Fibroblast of skin of right quadriceps (primary cell): ENCODE measurements around the gene MTCH1.
"Not testable (repeated sequence)": the region's sequence is repeated elsewhere in the genome, so short reads cannot be mapped to it uniquely, and the experiment has no call there.

Experiments used
- DNase-seq: peaks from one replicate; pipeline ENCODE4 v3.0.0-alpha.2; 2013

Gene MTCH1

DNA sequence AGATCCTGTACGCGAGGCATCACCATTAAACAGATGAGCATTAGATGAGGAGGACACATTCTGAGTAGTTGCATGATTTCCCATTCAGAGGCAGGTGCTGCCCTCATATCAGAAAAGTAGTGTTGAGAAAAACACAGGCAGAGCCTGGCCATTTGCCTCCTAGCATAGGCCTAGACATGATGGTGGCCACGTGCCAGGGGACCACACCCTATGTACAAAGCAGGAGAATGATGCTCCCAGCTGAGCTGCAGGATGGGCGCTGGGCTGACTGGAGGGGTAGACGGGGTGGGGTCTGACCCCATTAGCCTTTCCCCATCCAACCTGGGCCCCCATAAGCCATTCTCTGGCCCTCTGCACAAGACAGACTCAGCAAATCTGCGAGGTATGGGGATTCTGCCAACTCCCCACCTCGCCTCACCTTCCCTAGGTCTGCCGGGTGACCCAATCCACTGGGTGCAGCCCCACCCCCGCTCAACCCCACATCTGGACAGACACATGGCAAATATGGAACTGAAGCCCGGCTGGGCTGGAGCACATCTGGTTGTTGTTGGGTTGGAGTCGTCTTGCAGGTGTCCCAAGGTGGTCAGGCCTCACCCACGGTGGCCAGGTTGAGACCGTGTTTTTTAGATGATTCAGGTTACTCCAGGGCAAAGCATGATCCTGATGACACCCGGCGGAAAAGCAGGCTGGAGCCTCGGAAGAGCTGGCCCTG, 17.6 kb downstream of the MTCH1 start:
- DNase-seq, result no peak

- no peak for DNase-seq
Measured at GRCh38 chr6:36967757-36968156, 18.2 kb downstream of the MTCH1 start.

- DNase-seq, result no peak
Measured at GRCh38 chr6:36967301-36967700, 18.7 kb downstream of the MTCH1 start.

DNA sequence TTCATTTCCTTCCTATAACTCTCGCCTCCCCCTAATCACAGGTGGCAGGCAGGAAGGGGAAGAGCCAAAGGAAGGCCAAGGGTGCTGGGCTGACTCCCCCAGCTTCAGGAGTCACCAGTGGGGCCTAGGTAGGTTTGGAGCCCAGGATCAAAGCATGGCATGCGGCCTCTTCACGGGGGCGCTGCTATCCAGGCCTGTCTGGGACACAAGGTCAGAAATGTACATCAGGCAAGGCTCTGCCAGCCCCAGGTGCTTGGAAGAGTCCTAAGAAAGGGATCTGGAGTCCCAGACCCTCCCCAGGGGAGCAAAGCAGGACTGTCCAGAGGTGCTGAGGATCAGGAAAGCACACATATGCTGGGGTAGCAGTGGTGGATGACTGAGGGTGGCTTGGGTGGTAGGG, 21.1 kb downstream of the MTCH1 start:
- no peak for DNase-seq

DNA sequence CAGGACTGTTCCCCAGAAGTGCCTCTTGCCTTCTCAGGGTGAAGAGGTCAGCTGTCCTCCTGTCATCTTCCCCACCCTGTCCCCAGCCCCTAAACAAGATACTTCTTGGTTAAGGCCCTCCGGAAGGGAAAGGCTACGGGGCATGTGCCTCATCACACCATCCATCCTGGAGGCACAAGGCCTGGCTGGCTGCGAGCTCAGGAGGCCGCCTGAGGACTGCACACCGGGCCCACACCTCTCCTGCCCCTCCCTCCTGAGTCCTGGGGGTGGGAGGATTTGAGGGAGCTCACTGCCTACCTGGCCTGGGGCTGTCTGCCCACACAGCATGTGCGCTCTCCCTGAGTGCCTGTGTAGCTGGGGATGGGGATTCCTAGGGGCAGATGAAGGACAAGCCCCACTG, 21.6 kb downstream of the MTCH1 start:
- DNase-seq, result no peak

DNA sequence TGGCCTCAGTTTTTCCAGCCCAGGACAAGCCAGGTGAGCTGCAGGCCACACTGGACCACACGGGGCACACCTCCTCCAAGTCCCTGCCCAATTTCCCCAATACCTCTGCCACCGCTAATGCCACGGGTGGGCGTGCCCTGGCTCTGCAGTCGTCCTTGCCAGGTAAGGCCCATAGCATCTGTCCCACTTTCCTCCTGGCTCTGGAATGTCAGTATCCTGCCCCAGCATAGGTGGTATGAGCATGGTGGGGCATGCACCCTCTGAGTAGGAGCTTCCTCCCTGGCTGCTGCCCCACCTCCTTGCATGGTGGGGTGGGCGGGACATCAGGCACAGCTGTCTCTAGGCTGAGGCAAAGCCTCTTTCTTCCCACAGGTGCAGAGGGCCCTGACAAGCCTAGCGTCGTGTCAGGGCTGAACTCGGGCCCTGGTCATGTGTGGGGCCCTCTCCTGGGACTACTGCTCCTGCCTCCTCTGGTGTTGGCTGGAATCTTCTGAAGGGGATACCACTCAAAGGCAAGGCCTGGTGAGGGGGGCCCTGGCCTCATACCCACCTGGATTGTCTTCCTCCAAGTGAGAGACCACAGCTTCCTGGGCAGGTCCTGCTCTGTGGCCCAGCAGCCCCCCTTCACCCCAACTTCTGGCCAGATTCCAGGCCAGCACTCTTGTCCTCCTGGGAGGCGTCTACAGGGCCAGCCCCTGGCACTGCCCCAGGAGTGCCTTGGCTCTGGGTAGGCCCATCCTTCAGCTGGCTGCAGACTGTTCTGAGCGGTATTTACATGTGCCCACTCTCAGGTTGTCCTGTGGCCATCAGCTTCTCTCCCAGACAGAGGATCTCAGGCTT, 22.3 kb downstream of the MTCH1 start:
- DNase-seq, result no peak

DNA sequence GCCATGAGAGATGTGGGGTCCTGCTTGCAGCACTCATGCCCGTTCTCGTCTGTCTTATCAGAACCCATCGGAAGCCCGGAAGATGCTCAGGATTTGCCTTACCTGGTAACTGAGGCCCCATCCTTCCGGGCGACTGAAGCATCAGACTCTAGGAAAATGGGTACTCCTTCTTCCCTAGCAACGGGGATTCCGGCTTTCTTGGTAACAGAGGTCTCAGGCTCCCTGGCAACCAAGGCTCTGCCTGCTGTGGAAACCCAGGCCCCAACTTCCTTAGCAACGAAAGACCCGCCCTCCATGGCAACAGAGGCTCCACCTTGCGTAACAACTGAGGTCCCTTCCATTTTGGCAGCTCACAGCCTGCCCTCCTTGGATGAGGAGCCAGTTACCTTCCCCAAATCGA, 23.1 kb downstream of the MTCH1 start:
- DNase-seq, result peak; percentile 52

DNA sequence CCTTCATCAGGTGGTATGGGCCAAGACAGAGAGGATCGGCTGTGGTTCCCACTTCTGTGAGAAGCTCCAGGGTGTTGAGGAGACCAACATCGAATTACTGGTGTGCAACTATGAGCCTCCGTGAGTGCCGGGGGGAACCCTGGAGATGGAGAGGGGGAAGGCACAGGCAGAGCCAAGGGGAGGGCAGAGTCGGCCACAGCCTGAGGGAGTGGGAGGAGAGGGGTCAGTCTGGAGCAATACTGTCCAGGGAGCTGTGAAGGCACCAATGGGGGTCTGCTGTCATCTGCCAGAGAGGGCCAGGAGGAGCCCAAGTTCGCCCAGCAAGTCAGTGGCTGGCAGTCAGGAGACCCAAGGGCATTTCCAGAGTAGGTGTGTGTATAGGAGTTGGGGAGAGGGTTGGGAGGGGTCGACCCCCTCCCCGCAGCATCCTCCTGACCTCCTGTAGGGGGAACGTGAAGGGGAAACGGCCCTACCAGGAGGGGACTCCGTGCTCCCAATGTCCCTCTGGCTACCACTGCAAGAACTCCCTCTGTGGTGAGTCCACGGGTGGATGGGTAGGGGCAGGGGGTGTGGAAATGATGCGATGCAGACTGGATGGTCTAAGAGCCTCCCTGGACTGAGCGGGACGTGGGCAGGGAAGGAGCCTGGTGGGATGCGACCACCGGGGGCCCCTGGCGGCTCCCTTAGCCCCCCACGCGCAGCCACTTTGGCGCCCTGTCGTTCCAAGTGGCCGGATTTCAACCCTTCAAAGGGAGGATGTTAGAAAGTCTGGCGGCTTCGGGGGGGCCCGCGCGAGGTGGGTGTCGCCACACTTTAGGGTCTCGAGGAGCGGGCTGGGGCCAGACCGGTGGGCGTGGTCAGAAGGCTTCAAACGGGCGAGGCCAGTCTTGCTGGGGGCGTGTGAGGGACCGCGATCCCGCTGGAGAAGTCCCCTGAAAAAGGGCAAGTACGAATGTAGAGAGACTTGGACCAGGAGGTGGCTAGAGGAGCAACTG, 24.3 kb downstream of the MTCH1 start:
- DNase-seq, result no peak

GRCh38 chr6:36959555-36960250, 26.3 kb downstream of the MTCH1 start:
- no peak for DNase-seq

DNA sequence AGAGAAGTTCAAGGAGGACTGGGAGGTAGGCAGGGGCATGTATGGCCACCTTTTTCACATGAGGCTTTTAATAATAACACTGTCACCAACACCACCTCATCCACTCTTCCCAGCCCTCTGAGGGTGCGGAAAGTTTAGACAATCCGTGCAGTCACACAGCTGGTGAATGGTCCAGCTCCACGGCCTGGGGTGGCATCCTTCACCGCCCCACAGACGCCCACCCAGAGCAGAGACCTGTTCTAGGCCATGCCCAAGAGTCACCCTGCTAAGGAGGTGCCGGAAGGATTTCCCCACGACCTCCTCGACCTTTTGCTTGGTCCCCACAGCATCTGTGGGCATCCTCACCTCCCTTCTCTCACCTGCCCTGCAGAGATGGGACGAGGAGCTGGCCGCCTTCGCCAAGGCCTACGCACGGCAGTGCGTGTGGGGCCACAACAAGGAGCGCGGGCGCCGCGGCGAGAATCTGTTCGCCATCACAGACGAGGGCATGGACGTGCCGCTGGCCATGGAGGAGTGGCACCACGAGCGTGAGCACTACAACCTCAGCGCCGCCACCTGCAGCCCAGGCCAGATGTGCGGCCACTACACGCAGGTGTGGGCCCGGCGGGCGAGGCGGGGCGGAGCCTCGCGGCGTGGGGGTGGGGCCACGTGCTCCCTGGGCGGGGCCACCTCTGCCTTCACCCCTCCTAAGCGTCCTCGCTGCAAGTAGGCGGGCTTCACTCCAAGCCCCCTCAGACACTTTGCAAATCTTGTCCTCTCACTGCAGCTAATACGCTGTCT, 27.0 kb downstream of the MTCH1 start:
- DNase-seq, result no peak

- no peak for DNase-seq
Measured at GRCh38 chr6:36957773-36958271, 28.2 kb downstream of the MTCH1 start.

DNA sequence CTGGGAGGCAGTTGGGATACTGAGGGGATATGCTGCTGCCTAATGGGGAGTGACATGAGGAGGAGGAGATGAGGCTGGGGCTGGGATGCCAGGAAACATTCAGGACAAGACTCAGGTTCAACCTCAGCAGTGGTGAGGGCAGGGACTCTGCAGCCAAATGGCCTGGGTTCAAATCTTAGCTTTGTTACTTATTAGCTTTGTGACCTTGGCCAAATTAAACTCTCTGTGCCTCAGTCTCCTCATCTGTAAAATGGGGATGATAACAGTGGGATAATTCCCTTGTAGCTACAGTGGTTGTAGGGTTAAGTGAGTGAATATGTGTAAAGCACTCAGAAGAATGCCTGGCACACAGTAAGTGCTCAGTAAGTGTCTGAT, 29.6 kb downstream of the MTCH1 start:
- DNase-seq, result no peak

DNA sequence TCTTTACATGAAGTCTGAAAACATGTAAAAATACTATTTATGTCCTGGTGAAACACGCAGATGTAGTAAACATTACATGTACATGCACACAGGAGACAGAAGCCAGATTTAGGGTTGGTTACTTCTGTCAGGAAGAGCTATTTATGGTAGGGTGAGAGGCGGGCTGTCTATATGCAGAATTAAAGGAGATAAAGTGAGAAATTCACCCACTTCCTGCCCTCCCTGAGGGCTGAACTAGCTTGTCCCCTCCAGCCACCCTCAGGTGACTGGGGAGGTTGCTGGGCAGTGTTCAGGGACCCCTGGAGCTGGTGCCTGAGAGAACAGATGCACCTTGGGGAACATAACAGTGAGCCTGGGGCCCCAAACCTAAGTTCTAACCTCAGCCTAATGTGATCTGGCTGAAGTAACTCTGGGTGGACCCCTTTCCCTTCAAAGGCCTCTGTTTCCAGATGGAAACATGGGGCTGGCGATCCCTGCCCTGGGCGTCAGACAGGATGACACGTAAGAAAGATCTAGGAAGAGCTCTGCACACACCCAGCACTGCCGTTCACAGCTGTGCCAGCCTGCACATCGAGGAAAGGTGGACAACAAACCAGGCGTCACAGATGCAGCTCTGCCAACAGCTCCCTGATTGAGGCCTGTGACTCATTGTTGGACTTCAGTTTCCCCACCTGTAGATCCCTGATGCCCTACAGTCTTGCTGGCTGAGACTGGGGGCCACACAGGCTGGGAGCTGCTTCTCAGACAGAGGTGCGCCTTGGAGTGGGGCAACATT, 30.1 kb downstream of the MTCH1 start:
- no peak for DNase-seq

DNA sequence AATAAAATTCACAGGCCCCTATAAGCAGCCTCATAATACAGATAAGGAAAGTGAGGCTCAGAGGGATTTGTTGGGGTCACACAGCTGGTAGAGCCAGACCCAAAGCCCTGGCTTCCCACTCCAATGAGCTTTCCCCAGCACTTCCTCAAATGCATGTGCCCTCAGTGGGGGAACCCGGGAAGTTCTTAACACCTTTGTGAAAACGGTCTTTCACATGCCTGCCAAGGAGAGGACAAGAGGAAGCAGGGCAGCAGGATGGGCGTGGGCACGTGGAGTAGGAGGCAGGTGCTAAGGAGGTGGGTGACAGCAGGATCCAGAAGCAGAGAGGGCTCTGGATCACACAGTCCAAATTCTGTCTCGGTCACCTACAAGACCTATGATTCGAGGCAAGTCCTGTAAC, 30.9 kb downstream of the MTCH1 start:
- no peak for DNase-seq

- no peak for DNase-seq
Measured at GRCh38 chr6:36954262-36954931, 31.6 kb downstream of the MTCH1 start, which contains the start of gene PI16. Gene PI16 (plus strand): TSS chr6:36954738. CDS start chr6:36954761, 23 bp downstream.

DNA sequence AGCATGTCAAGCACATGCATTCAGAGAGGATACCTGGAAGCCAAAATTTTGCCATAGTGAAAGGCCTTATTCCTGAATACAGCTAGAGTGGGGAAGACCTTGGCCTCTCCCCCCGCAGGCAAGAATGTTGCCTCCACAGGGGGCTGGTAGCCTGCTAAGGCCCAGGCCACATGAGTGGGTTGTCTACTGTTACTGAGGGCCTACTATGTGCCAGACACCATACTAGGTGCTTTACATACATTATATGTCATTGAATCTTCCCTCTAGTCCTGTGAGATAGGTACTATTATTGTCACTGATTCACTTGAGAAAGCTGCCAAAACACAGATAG, 32.1 kb downstream of the MTCH1 start:
- DNase-seq, result no peak

- peak; percentile 45 for DNase-seq
Measured at GRCh38 chr6:36949636-36950035, 36.4 kb downstream of the MTCH1 start.

GRCh38 chr6:36949076-36949475, 36.9 kb downstream of the MTCH1 start:
- DNase-seq, result not testable (repeated sequence)

- DNase-seq, result no peak
Measured at GRCh38 chr6:36947570-36948351, 38.2 kb downstream of the MTCH1 start.
